PFSK-1 (cell line): ENCODE results near the gene C10orf95.

Experiments
- POLR2AphosphoS5 ChIP-seq: IDR thresholded peaks from 2 replicates; pipeline ENCODE4 v1.6.1; 2012; ENCODE audit warnings: low read depth, mild to moderate bottlenecking, control low read depth, low read length, moderate library complexity
- TAF1 ChIP-seq: IDR thresholded peaks from 2 replicates; pipeline ENCODE4 v1.6.1; 2012; ENCODE audit warnings: low read length, control low read depth, borderline replicate concordance; ENCODE audit not compliant: insufficient read depth

DNA sequence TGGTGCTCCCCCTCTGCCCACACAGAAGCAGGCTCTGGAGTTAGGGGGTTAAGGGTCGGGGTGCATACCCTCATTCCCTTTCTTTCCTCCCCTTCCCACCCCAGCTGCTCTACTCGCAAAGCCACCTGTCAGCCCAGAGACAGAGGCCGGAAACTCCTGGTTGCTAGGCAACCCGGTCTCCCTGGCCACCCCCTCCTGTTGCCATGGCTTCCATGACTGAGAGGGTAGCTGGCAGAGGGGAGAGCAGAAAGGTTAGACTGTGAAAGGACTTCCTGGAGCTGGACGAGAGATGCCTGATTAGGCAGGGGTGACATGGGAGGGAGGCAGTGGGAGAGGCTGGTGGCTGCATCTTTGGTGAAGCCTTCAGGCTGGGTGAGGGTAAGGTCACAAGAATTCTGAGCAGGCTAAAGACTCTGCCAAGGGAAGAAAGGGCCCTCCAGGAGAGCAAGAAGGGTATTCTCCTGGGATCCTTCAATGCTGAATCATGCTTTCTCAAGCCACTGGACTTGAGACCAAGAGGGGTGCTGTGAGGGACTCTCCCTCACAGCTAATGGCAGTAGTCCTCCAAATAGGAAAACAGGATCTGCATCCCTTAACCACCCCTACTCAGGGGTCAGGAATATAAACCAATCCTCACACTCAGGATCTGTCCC lies 38.2 kb downstream of the C10orf95 start:
- TF ChIP-seq POLR2AphosphoS5 (no peak), TAF1 (no peak)
